Esophagus squamous epithelium (tissue), 4 donors: ENCODE measurements around the gene FA2H.

Source experiments
- POLR2A ChIP-seq, 4 donors: fragments of 450-650 bp; IDR thresholded peaks; one replicate each; pipeline ENCODE4 v1.6.1; 2017; ENCODE audit warnings: antibody characterized with exemption in 4 of 4, mild to moderate bottlenecking in 4 of 4, moderate library complexity in 3 of 4
- TF ChIP-seq, protein P1 (sequence below), 6 experiments: fragments of 450-650 bp in 4 of 6; fragments of 200-600 bp in 2 of 6; sonication (generic) in 2 of 6; IDR thresholded peaks; one replicate each; pipeline ENCODE4 v1.5.1; 2016 to 2019; ENCODE audit warnings: antibody characterized with exemption in 6 of 6, mild to moderate bottlenecking in 4 of 6, moderate library complexity in 4 of 6

DNA sequence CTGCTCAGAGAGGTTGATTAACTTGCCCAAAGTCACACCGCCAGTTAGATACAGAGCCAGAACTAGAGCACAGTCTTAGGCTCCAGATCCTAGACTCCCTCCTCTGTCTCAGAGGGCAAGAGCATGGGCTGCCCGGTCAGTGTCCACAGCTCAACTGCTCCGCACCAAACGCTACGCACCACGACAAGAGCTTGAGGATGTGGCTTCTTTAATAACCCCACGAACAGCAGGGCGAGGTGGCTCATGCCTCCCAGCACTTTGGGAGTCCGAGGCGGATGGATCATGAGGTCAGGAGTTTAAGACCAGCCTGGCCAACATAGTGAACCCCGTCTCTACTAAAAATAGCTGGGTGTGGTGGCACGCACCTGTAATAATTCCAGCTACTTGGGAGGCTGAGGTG lies 21.4 kb downstream of the FA2H start:
- TF ChIP-seq, protein P1, sequence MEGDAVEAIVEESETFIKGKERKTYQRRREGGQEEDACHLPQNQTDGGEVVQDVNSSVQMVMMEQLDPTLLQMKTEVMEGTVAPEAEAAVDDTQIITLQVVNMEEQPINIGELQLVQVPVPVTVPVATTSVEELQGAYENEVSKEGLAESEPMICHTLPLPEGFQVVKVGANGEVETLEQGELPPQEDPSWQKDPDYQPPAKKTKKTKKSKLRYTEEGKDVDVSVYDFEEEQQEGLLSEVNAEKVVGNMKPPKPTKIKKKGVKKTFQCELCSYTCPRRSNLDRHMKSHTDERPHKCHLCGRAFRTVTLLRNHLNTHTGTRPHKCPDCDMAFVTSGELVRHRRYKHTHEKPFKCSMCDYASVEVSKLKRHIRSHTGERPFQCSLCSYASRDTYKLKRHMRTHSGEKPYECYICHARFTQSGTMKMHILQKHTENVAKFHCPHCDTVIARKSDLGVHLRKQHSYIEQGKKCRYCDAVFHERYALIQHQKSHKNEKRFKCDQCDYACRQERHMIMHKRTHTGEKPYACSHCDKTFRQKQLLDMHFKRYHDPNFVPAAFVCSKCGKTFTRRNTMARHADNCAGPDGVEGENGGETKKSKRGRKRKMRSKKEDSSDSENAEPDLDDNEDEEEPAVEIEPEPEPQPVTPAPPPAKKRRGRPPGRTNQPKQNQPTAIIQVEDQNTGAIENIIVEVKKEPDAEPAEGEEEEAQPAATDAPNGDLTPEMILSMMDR (IDR thresholded peaks at IDR 0.05), result no peak
- TF ChIP-seq POLR2A (IDR thresholded peaks at IDR 0.05), result no peak
